DND-41 (cell line): ENCODE results near the gene DOCK4.

Experiments used
- ATAC-seq: fragments of 200-7000 bp; cut with Tn5 transposase; 3 replicates; pipeline ENCODE4 v1.9.1; 2021; ENCODE audit warnings: low read depth; ENCODE audit not compliant: insufficient read depth
- DNase-seq: peaks from one replicate; pipeline ENCODE4 v3.0.0-alpha.2; 2020
- H2AFZ ChIP-seq: 2 replicates; pipeline ENCODE4 v1.6.0; 2012; ENCODE audit warnings: low read depth, low read length
- H3K27ac ChIP-seq: 2 replicates; pipeline ENCODE4 v1.5.1; 2012; ENCODE audit warnings: low read length, inconsistent platforms
- H3K27me3 ChIP-seq: fragments of 200-600 bp; sonication (generic); 2 replicates; pipeline ENCODE4 v1.6.0; 2012; ENCODE audit warnings: low read length, mild to moderate bottlenecking, inconsistent platforms; ENCODE audit not compliant: insufficient read depth, poor library complexity
- H3K36me3 ChIP-seq: 2 replicates; pipeline ENCODE4 v1.5.1; 2012; ENCODE audit warnings: low read length, inconsistent platforms; ENCODE audit not compliant: insufficient read depth
- H3K4me1 ChIP-seq: 2 replicates; pipeline ENCODE4 v1.5.1; 2012; ENCODE audit warnings: mild to moderate bottlenecking, low read length; ENCODE audit not compliant: insufficient read depth
- H3K4me2 ChIP-seq: 2 replicates; pipeline ENCODE4 v1.6.0; 2012; ENCODE audit warnings: mild to moderate bottlenecking, moderate library complexity, low read length, inconsistent platforms; ENCODE audit not compliant: insufficient read depth
- H3K4me3 ChIP-seq, 2 experiments: fragments of 200-600 bp in 1 of 2; shearing (Covaris generic) in 1 of 2; 2 replicates each; pipeline ENCODE4 v1.5.1; 2012 to 2016; ENCODE audit warnings: inconsistent platforms in 2 of 2, low read length in 2 of 2, mild to moderate bottlenecking in 2 of 2, low read depth in 1 of 2, moderate library complexity in 1 of 2
- H3K79me2 ChIP-seq: 2 replicates; pipeline ENCODE4 v1.6.0; 2012; ENCODE audit warnings: low read length, inconsistent platforms; ENCODE audit not compliant: insufficient read depth
- H3K9ac ChIP-seq: 2 replicates; pipeline ENCODE4 v1.6.0; 2012; ENCODE audit warnings: low read depth, mild to moderate bottlenecking, inconsistent platforms, low read length, moderate library complexity
- H3K9me3 ChIP-seq: 2 replicates; pipeline ENCODE4 v1.5.1; 2012; ENCODE audit warnings: low read length, moderate library complexity, mild to moderate bottlenecking, inconsistent platforms; ENCODE audit not compliant: insufficient read depth, severe bottlenecking
- H4K20me1 ChIP-seq: 2 replicates; pipeline ENCODE4 v1.6.0; 2012; ENCODE audit warnings: low read length; ENCODE audit not compliant: insufficient read depth
- CTCF ChIP-seq: IDR thresholded peaks from 2 replicates; pipeline ENCODE4 v1.5.1; 2012; ENCODE audit warnings: borderline replicate concordance, low read length, moderate library complexity, mild to moderate bottlenecking; ENCODE audit not compliant: poor library complexity, severe bottlenecking; ENCODE audit errors: extremely low read depth
- EZH2 ChIP-seq: IDR thresholded peaks from 3 replicates; pipeline ENCODE4 v1.6.1; 2012; ENCODE audit warnings: borderline replicate concordance, low read depth, mild to moderate bottlenecking, moderate library complexity, low read length, inconsistent platforms; ENCODE audit not compliant: severe bottlenecking

Gene DOCK4

GRCh38 chr7:112214268-112214667 lies 8.1 kb upstream of the DOCK4 start:
- H3K4me3 ChIP-seq = no peak overlapping the region
- H3K9ac ChIP-seq = no peak overlapping the region
- no peak for DNase-seq
- H3K4me1 ChIP-seq = no peaks in the 10 kb centered on the region
- H3K27ac ChIP-seq = no peak overlapping the region
- peaks cover 84% of the 10 kb centered on the region for H3K79me2 ChIP-seq
- H4K20me1 ChIP-seq = peaks cover 29% of the 10 kb centered on the region
- no peaks in the 10 kb centered on the region for H3K27me3 ChIP-seq
- no peak overlapping the region for H2AFZ ChIP-seq
- H3K4me2 ChIP-seq = no peak overlapping the region
- TF ChIP-seq EZH2 = no peak
- no peak for TF ChIP-seq CTCF
- H3K9me3 ChIP-seq = no peaks in the 10 kb centered on the region
- no peak for ATAC-seq
- no peaks in the 10 kb centered on the region for H3K36me3 ChIP-seq

- Histone ChIP-seq H3K36me3 (no peaks in the 10 kb centered on the region), H2AFZ (no peak overlapping the region), H3K9me3 (no peaks in the 10 kb centered on the region), H3K27me3 (no peaks in the 10 kb centered on the region), H3K27ac (no peak overlapping the region), H4K20me1 (peaks cover 26% of the 10 kb centered on the region), H3K4me3 (no peak overlapping the region), H3K9ac (no peak overlapping the region), H3K79me2 (peaks cover 85% of the 10 kb centered on the region), H3K4me2 (no peak overlapping the region), H3K4me1 (no peaks in the 10 kb centered on the region)
- no peak for ATAC-seq
- TF ChIP-seq CTCF (no peak), EZH2 (no peak)
- no peak for DNase-seq
Observed at GRCh38 chr7:112213735-112214134, 7.5 kb upstream of the DOCK4 start.

GRCh38 chr7:112212571-112212970 lies 6.4 kb upstream of the DOCK4 start:
- peaks cover 5% of the 10 kb centered on the region for H3K4me1 ChIP-seq
- no peaks in the 10 kb centered on the region for H3K9me3 ChIP-seq
- no peak overlapping the region for H3K27ac ChIP-seq
- H2AFZ ChIP-seq = no peak overlapping the region
- H3K4me3 ChIP-seq = no peak overlapping the region
- no peak overlapping the region for H3K4me2 ChIP-seq
- peaks cover 85% of the 10 kb centered on the region for H3K79me2 ChIP-seq
- peaks cover 22% of the 10 kb centered on the region for H4K20me1 ChIP-seq
- TF ChIP-seq CTCF = no peak
- TF ChIP-seq EZH2 = no peak
- H3K27me3 ChIP-seq = no peaks in the 10 kb centered on the region
- ATAC-seq (no peak), DNase-seq (no peak)
- no peak overlapping the region for H3K9ac ChIP-seq
- H3K36me3 ChIP-seq = no peaks in the 10 kb centered on the region

GRCh38 chr7:112211348-112211907 lies 5.2 kb upstream of the DOCK4 start:
- H3K27ac ChIP-seq = no peak overlapping the region
- no peaks in the 10 kb centered on the region for H3K27me3 ChIP-seq
- DNase-seq (no peak), ATAC-seq (no peak)
- peaks cover 88% of the 10 kb centered on the region for H3K79me2 ChIP-seq
- peaks cover 4% of the 10 kb centered on the region; the same call in 1 of the 2 replicates for H3K36me3 ChIP-seq
- TF ChIP-seq CTCF = no peak
- TF ChIP-seq EZH2 = no peak
- peaks cover 22% of the 10 kb centered on the region for H4K20me1 ChIP-seq
- peaks cover 10% of the 10 kb centered on the region for H3K4me1 ChIP-seq
- no peak overlapping the region for H3K9ac ChIP-seq
- H3K4me3 ChIP-seq = no peak overlapping the region
- no peak overlapping the region for H2AFZ ChIP-seq
- no peak overlapping the region for H3K4me2 ChIP-seq
- no peaks in the 10 kb centered on the region for H3K9me3 ChIP-seq
